Hepatocyte (in vitro differentiated cells): ENCODE results near the gene NDUFB5. TPM values are rescaled to one million over a fixed set of nuclear protein-coding genes. Genes with fewer than 3 reads are reported as not detected.

ENCODE experiments used
- DNase-seq: peaks from one replicate; pipeline ENCODE4 v3.0.0-alpha.2; 2016; ENCODE audit warnings: low spot score
- H2AFZ ChIP-seq: fragments of 200-600 bp; sonication (generic); 2 replicates; pipeline ENCODE4 v1.6.0; 2016; ENCODE audit warnings: antibody characterized with exemption, mild to moderate bottlenecking
- H3K27ac ChIP-seq: fragments of 200-600 bp; sonication (generic); 2 replicates; pipeline ENCODE4 v1.5.1; 2016; ENCODE audit warnings: mild to moderate bottlenecking
- H3K27me3 ChIP-seq: fragments of 200-600 bp; sonication (generic); 2 replicates; pipeline ENCODE4 v1.6.1; 2016
- H3K36me3 ChIP-seq: fragments of 200-600 bp; sonication (generic); replicated peaks from 2 replicates; pipeline ENCODE4 v1.5.1; 2016; ENCODE audit warnings: low read depth; ENCODE audit not compliant: insufficient read depth
- H3K4me1 ChIP-seq: fragments of 200-600 bp; sonication (generic); 2 replicates; pipeline ENCODE4 v1.5.1; 2016; ENCODE audit warnings: mild to moderate bottlenecking, moderate library complexity; ENCODE audit not compliant: insufficient read depth
- H3K4me2 ChIP-seq: fragments of 200-600 bp; sonication (generic); 2 replicates; pipeline ENCODE4 v1.6.0; 2016
- H3K4me3 ChIP-seq: fragments of 200-600 bp; sonication (generic); 2 replicates; pipeline ENCODE4 v1.5.1; 2016; ENCODE audit warnings: mild to moderate bottlenecking
- H3K79me2 ChIP-seq: fragments of 200-600 bp; sonication (generic); 2 replicates; pipeline ENCODE4 v1.6.0; 2017; ENCODE audit warnings: mild to moderate bottlenecking
- H3K9me2 ChIP-seq: fragments of 200-600 bp; sonication (generic); replicated peaks from 2 replicates; pipeline ENCODE4 v1.6.0; 2017; ENCODE audit warnings: mild to moderate bottlenecking; ENCODE audit not compliant: insufficient read depth
- H3K9me3 ChIP-seq: fragments of 200-600 bp; sonication (generic); 2 replicates; pipeline ENCODE4 v1.5.1; 2016; ENCODE audit warnings: low read depth, mild to moderate bottlenecking
- H4K20me1 ChIP-seq: fragments of 200-600 bp; sonication (generic); 2 replicates; pipeline ENCODE4 v1.6.0; 2016; ENCODE audit warnings: mild to moderate bottlenecking; ENCODE audit not compliant: insufficient read depth, poor library complexity, severe bottlenecking
- EZH2 ChIP-seq: fragments of 200-600 bp; sonication (generic); IDR thresholded peaks from 2 replicates; pipeline ENCODE4 v1.6.1; 2016; ENCODE audit warnings: antibody characterized with exemption, mild to moderate bottlenecking, borderline replicate concordance
- EZH2phosphoT487 ChIP-seq: fragments of 200-600 bp; sonication (generic); IDR thresholded peaks from one replicate; pipeline ENCODE4 v1.6.1; 2018; ENCODE audit warnings: antibody characterized with exemption, mild to moderate bottlenecking, low read depth, moderate library complexity; ENCODE audit not compliant: unreplicated experiment, severe bottlenecking
- WGBS: methylation state at CpG from one replicate; pipeline ENCODE4 v1.1.6; 2016; ENCODE audit warnings: low lambda C conversion rate; ENCODE audit errors: missing lambda C conversion rate; 5-methylcytosine and 5-hydroxymethylcytosine counted together
- polyA plus RNA-seq: library from polyadenylated mRNA; unstranded; fragments of >200 nt; fragmentation: Nextera tagmentation; extraction: Ambion mirVana; gene quantifications from 2 replicates; pipeline ENCODE4 v1.2.1, GENCODE V29; 2016
- total RNA-seq: library from RNA; depleted of rRNA; stranded (reverse); fragments of >200 nt; gene quantifications from 2 replicates; pipeline ENCODE4 v1.2.3, GENCODE V29; 2014
- TF ChIP-seq, protein P1 (sequence below): fragments of 200-600 bp; sonication (generic); IDR thresholded peaks from 2 replicates; pipeline ENCODE4 v1.5.1; 2016; ENCODE audit warnings: antibody characterized with exemption, mild to moderate bottlenecking; ENCODE audit not compliant: poor library complexity

The NDUFB5 gene
- total RNA-seq (150 and 152 TPM in 2 replicates), polyA plus RNA-seq (107 and 108 TPM in 2 replicates)

DNA sequence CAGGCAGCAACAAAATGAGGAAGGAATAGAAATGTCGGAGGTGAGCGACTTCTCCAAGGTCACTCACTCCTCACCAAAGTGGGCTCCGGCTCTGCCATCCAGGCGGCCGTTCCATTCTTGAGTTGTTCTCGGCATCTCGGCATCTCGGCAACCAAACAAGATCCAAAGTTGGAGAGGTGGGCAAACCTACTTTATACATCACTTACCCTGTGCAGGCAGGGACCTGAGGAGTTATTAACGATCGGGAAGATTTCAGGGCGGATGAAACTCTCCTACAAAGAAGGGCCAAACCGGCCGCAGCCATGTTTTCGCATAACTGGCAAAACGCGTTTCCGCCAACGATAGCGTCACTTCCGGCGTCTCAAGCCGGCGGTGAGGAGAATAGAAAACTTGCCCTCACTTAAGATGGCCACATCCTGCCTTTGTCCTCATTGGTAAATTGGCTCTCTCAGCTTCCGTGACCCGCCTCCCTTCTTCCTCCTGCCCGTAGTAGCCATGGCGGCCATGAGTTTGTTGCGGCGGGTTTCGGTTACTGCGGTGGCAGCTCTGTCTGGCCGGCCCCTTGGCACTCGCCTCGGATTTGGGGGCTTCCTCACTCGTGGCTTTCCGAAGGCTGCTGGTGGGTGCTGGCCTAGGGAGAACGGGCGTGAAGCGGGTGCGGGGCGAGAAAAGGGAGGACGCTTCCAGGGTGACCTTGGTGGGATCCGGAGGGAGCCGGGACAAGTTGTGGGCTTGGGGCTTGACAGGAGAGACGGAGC lies at the start of gene NDUFB5, which contains the start of gene MRPL47:
Gene NDUFB5, plus strand, starts transcription at position 474 of the 758 bp plus-strand sequence. Its CDS starts 22 bp downstream, at position 496.
Gene MRPL47, minus strand, starts transcription at position 318 of the 758 bp plus-strand sequence. Its CDS starts 14 bp downstream, at position 304.
- Histone ChIP-seq H3K9me2 (no peaks in the 10 kb centered on the region), H2AFZ (peak within 1 kb of the TSS; percentile 65), H3K27ac (peak within 1 kb of the TSS; percentile 94), H3K4me3 (peak within 1 kb of the TSS; percentile 64), H3K36me3 (no peaks in the 10 kb centered on the region), H3K4me1 (peaks cover 6% of the 10 kb centered on the region), H3K79me2 (peaks cover 73% of the 10 kb centered on the region), H3K27me3 (no peaks in the 10 kb centered on the region), H3K9me3 (no peaks in the 10 kb centered on the region), H4K20me1 (no peaks in the 10 kb centered on the region), H3K4me2 (peak within 1 kb of the TSS; percentile 80)
- no peak for TF ChIP-seq EZH2phosphoT487
- TF ChIP-seq, protein P1, sequence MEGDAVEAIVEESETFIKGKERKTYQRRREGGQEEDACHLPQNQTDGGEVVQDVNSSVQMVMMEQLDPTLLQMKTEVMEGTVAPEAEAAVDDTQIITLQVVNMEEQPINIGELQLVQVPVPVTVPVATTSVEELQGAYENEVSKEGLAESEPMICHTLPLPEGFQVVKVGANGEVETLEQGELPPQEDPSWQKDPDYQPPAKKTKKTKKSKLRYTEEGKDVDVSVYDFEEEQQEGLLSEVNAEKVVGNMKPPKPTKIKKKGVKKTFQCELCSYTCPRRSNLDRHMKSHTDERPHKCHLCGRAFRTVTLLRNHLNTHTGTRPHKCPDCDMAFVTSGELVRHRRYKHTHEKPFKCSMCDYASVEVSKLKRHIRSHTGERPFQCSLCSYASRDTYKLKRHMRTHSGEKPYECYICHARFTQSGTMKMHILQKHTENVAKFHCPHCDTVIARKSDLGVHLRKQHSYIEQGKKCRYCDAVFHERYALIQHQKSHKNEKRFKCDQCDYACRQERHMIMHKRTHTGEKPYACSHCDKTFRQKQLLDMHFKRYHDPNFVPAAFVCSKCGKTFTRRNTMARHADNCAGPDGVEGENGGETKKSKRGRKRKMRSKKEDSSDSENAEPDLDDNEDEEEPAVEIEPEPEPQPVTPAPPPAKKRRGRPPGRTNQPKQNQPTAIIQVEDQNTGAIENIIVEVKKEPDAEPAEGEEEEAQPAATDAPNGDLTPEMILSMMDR, result no peak
- no peak for TF ChIP-seq EZH2
- peak; percentile 96 for DNase-seq
- 1% methylated on average over 45 of the region's 45 CpGs for WGBS

DNA sequence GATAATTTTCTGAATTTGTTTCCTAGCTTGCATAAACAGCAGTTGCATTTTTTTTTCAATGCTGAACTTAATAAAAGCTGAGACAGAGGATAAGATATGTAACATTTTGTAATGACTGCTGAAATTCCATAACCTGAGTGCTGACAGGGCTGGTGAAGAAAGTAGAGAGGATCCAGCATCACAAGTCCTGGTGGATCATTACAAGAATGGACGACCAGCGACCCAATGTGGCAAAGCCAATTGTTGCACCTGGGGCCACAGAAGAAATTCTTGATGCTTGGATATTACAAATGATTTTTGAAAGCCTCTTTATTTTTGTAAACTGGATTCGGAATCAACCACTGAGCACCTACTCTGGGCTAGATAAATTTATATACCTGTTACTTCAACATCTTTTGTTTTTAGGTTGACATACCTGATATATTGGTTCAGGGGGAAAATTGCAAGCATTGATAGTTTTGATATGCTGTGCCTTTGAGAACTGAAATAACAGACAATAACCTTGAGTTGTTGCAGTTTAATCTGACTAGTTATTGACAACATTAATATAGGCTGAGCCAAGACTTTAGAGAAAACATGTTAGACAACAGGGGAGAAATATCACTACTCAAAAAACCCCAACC lies 45.7 kb upstream of the NDUFB5 start:
- H2AFZ ChIP-seq, result no peak overlapping the region
- no peaks in the 10 kb centered on the region for H3K9me2 ChIP-seq
- H3K4me1 ChIP-seq, result peaks cover 1% of the 10 kb centered on the region
- no peaks in the 10 kb centered on the region for H3K9me3 ChIP-seq
- H3K79me2 ChIP-seq, result peaks cover 1% of the 10 kb centered on the region
- no peaks in the 10 kb centered on the region for H4K20me1 ChIP-seq
- TF ChIP-seq, protein P1, result peak; percentile 92
- no peak for TF ChIP-seq EZH2phosphoT487
- 8% methylated on average over 3 of the region's 3 CpGs for WGBS
- H3K4me3 ChIP-seq, result no peak overlapping the region
- no peaks in the 10 kb centered on the region for H3K27me3 ChIP-seq
- no peak overlapping the region for H3K4me2 ChIP-seq
- no peak overlapping the region for H3K27ac ChIP-seq
- no peaks in the 10 kb centered on the region for H3K36me3 ChIP-seq
- DNase-seq, result peak; percentile 85

DNA sequence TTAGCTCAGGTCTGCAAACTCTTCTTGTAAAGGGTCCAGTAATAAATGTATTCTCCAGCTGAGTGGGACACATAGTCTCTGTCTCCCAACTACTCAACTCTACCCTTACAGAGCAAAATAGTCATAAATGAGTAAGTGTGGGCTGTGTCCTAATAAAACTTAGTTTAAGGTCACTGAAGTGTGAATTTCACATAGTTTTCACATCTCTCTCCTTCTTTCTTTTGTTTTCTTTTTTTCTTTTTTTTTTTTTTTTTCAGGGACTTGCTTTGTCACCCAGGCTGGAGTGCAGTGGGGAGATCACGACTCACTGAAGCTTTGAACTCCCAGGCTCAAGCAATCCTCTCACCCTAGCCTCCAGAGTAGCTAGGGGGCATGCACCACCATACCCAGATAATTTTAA lies 43.8 kb upstream of the NDUFB5 start:
- Histone ChIP-seq H3K9me3 (no peaks in the 10 kb centered on the region), H3K27me3 (no peaks in the 10 kb centered on the region), H3K9me2 (no peaks in the 10 kb centered on the region), H2AFZ (no peak overlapping the region), H4K20me1 (no peaks in the 10 kb centered on the region), H3K79me2 (peaks cover 21% of the 10 kb centered on the region), H3K4me1 (peaks cover 9% of the 10 kb centered on the region), H3K27ac (no peak overlapping the region), H3K4me2 (no peak overlapping the region), H3K4me3 (no peak overlapping the region), H3K36me3 (no peaks in the 10 kb centered on the region)
- no peak for TF ChIP-seq EZH2
- TF ChIP-seq, protein P1, result no peak
- no peak for TF ChIP-seq EZH2phosphoT487
- DNase-seq, result no peak
- WGBS, result 64% methylated on average over 1 of the region's 1 CpG
